ENCODE data around the gene EMC6. TPM values are rescaled to one million over a fixed set of nuclear protein-coding genes. Genes with fewer than 3 reads are reported as not detected.

Gene EMC6
- total RNA-seq, 1 experiment from 2014 or later: 62.4 TPM

GRCh38 chr17:3627769-3628167, 40.8 kb upstream of the EMC6 start (continued):
- no peak for TF ChIP-seq CTCF (IDR thresholded peaks at IDR 0.05 in 2 of 3, conservative IDR thresholded peaks at IDR 0.05 in 1 of 3; ENCODE audit: borderline replicate concordance in 1 of 3, insufficient read depth in 1 of 3, low read depth in 2 of 3, low read length in 2 of 3)
- no peak for TF ChIP-seq ATF3 (IDR thresholded peaks at IDR 0.05)
- no peak for TF ChIP-seq EZH2 (IDR thresholded peaks at IDR 0.05)
- no peak for TF ChIP-seq POLR2A (IDR thresholded peaks at IDR 0.05; ENCODE audit: borderline replicate concordance, extremely low read depth, insufficient read depth, insufficient read length)
- TF ChIP-seq JUND (IDR thresholded peaks at IDR 0.05): no peak
- TF ChIP-seq YY1 (IDR thresholded peaks at IDR 0.05; ENCODE audit: extremely low read depth, insufficient replicate concordance, low read depth, low read length): no peak
- TF ChIP-seq MAX (IDR thresholded peaks at IDR 0.05): no peak
- no peak for TF ChIP-seq ELF1 (IDR thresholded peaks at IDR 0.05; ENCODE audit: borderline replicate concordance, low read depth)
- TF ChIP-seq SP1 (IDR thresholded peaks at IDR 0.05; ENCODE audit: low read depth): no peak
- TF ChIP-seq TCF7L2 (IDR thresholded peaks at IDR 0.05; ENCODE audit: borderline replicate concordance, extremely low read depth, insufficient read depth, insufficient read length): no peak
- no peak for TF ChIP-seq EGR1 (IDR thresholded peaks at IDR 0.05; ENCODE audit: low read depth)
- no peak for TF ChIP-seq EZH2phosphoT487 (IDR thresholded peaks at IDR 0.05; ENCODE audit: borderline replicate concordance)

GRCh38 chr17:3630781-3631180, 37.8 kb upstream of the EMC6 start:
- BruUV-seq (replicated peaks): no TSS peak
- no peaks in the 10 kb centered on the region for H3K27me3 ChIP-seq (ENCODE audit: insufficient read depth, low read length)
- peaks cover 71% of the 10 kb centered on the region for H3K79me2 ChIP-seq (ENCODE audit: insufficient read depth, low read length)
- H3K4me3 ChIP-seq (replicated peaks in 1 of 2; ENCODE audit: low read depth in 1 of 2, low read length in 2 of 2): no peak overlapping the region
- ChIA-PET RAD21 (ENCODE audit: low non-redundant PET in 1 of 2, low total read pairs in 2 of 2, uncharacterized antibody in 2 of 2, unreplicated experiment in 2 of 2) (no interaction called here), POLR2A (no interaction called here), CTCF (interaction anchor here (0.7 kb wide), 1 partner anchor 96 kb away, joined by 3 read pairs; no protein-coding TSS in a partner anchor)
- intact Hi-C loops (cut with micrococcal nuclease): no loop called here
- H2AFZ ChIP-seq (ENCODE audit: low read depth, low read length, poor library complexity, severe bottlenecking): no peak overlapping the region
- no peak for DNase-seq (ENCODE audit: low read depth, low spot score)
- peaks cover 6 to 8% of the 10 kb centered on the region in 2 experiments; a peak in 3 of 4 replicates for H3K4me1 ChIP-seq (ENCODE audit: control insufficient read depth in 1 of 2, insufficient read depth in 2 of 2, low read length in 2 of 2)
- H3K9ac ChIP-seq (ENCODE audit: low read length): no peak overlapping the region
- no peak for ATAC-seq
- H3K4me2 ChIP-seq (ENCODE audit: low read length): no peak overlapping the region
- H3K9me2 ChIP-seq (ENCODE audit: insufficient read depth): no peaks in the 10 kb centered on the region
- no peak overlapping the region for H3K27ac ChIP-seq (ENCODE audit: low read depth, low read length)
- H3K9me3 ChIP-seq (ENCODE audit: control insufficient read depth in 1 of 2, insufficient read depth in 1 of 2, low read depth in 1 of 2, low read length in 2 of 2): no peaks in the 10 kb centered on the region
- H4K20me1 ChIP-seq (ENCODE audit: insufficient read depth): no peaks in the 10 kb centered on the region
- H3K36me3 ChIP-seq (ENCODE audit: control insufficient read depth in 1 of 2, insufficient read depth in 2 of 2, low read length in 2 of 2): peaks cover 17 to 29% of the 10 kb centered on the region in 2 experiments; a peak in 3 of 4 replicates
- no peak for TF ChIP-seq YY1 (IDR thresholded peaks at IDR 0.05; ENCODE audit: extremely low read depth, insufficient replicate concordance, low read depth, low read length)
- no peak for TF ChIP-seq SP1 (IDR thresholded peaks at IDR 0.05; ENCODE audit: low read depth)
- no peak for TF ChIP-seq ZFX (IDR thresholded peaks at IDR 0.05)
- TF ChIP-seq CTCF (IDR thresholded peaks at IDR 0.05 in 2 of 3, conservative IDR thresholded peaks at IDR 0.05 in 1 of 3; ENCODE audit: borderline replicate concordance in 1 of 3, insufficient read depth in 1 of 3, low read depth in 2 of 3, low read length in 2 of 3): no peak
- TF ChIP-seq ZBTB33 (IDR thresholded peaks at IDR 0.05; ENCODE audit: extremely low read depth, insufficient replicate concordance, low read length): no peak
- TF ChIP-seq FOSL1 (IDR thresholded peaks at IDR 0.05; ENCODE audit: low read depth): no peak
- no peak for TF ChIP-seq ATF3 (IDR thresholded peaks at IDR 0.05)
- no peak for TF ChIP-seq CBX3 (IDR thresholded peaks at IDR 0.05; ENCODE audit: low read depth)
- TF ChIP-seq ZNF274 (IDR thresholded peaks at IDR 0.05; ENCODE audit: low read depth, low read length): no peak
- no peak for TF ChIP-seq SRF (IDR thresholded peaks at IDR 0.05; ENCODE audit: low read depth)
- no peak for TF ChIP-seq POLR2AphosphoS5 (IDR thresholded peaks at IDR 0.05; ENCODE audit: low read depth, low read length)
